AG04449 (cell line): ENCODE results near the gene ALK.
"Not testable (repeated sequence)": the region's sequence is repeated elsewhere in the genome, so short reads cannot be mapped to it uniquely, and the experiment has no call there.

Experiments
- CTCF ChIA-PET: fragments of 350-600 bp; formaldehyde crosslinking; extraction: SDS; loops from one replicate; lab custom pipeline; 2021; ENCODE audit warnings: antibody characterized with exemption; lab: Yijun Ruan, JAX
- POLR2A ChIA-PET: fragments of 400-600, 350-600 bp; formaldehyde crosslinking; extraction: SDS; loops from one replicate; lab custom pipeline; 2020; ENCODE audit warnings: antibody characterized with exemption, inconsistent platforms; lab: Yijun Ruan, JAX
- DNase-seq: peaks from one replicate; pipeline ENCODE4 v3.0.0-alpha.2; 2010; ENCODE audit warnings: low read depth, low spot score
- H3K4me3 ChIP-seq: 2 replicates; pipeline ENCODE4 v1.5.1; 2011; ENCODE audit warnings: low read depth, mild to moderate bottlenecking, control low read depth, low read length
- TF ChIP-seq, protein P1 (sequence below): IDR thresholded peaks from one replicate; pipeline ENCODE4 v1.5.1; 2011; ENCODE audit warnings: mild to moderate bottlenecking, moderate library complexity, low read length, control low read depth, inconsistent platforms; ENCODE audit not compliant: insufficient read depth; ENCODE audit errors: missing control alignments

ALK gene

GRCh38 chr2:29249666-29250253, 671.6 kb downstream of the ALK start:
- ChIA-PET POLR2A (no interaction called here), CTCF (interaction anchor here (1.1 kb wide), 1 partner anchor 8 kb away, joined by 3 read pairs; no protein-coding TSS in a partner anchor)
- no peak overlapping the region for H3K4me3 ChIP-seq
- no peak for DNase-seq
- TF ChIP-seq, protein P1, sequence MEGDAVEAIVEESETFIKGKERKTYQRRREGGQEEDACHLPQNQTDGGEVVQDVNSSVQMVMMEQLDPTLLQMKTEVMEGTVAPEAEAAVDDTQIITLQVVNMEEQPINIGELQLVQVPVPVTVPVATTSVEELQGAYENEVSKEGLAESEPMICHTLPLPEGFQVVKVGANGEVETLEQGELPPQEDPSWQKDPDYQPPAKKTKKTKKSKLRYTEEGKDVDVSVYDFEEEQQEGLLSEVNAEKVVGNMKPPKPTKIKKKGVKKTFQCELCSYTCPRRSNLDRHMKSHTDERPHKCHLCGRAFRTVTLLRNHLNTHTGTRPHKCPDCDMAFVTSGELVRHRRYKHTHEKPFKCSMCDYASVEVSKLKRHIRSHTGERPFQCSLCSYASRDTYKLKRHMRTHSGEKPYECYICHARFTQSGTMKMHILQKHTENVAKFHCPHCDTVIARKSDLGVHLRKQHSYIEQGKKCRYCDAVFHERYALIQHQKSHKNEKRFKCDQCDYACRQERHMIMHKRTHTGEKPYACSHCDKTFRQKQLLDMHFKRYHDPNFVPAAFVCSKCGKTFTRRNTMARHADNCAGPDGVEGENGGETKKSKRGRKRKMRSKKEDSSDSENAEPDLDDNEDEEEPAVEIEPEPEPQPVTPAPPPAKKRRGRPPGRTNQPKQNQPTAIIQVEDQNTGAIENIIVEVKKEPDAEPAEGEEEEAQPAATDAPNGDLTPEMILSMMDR: no peak

DNA sequence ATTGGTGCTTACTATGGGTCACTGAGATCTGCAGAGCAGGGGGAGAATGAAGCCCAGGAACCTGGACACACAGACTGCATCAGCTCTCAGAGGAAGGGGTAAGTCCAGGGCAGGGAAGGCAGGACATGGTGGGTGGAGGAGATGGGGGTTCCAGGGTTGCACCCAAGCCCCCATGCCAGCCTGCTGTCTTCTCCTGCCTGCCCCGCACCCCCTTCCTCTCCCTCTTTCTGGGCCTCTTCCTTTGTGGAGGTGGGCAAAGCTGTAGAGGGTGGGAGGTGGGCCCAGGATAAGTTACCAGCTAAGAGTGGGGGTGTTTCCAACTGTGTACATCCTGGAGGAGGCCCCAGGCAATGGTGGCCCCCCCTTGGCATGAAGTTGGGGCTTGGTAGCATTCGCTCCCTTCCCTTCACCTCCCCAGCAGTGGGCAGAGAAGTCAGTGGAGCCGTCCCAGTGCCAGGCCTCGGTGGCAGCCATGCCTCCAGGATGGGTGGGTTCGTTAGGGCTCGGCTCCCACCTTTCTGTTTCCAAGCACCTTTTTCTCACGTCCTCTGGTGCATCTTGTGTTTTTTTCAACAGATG, 674.0 kb downstream of the ALK start:
- DNase-seq: no peak
- no peak overlapping the region for H3K4me3 ChIP-seq
- POLR2A ChIA-PET: no interaction called here
- CTCF ChIA-PET: no interaction called here
- TF ChIP-seq, protein P1: no peak

DNA sequence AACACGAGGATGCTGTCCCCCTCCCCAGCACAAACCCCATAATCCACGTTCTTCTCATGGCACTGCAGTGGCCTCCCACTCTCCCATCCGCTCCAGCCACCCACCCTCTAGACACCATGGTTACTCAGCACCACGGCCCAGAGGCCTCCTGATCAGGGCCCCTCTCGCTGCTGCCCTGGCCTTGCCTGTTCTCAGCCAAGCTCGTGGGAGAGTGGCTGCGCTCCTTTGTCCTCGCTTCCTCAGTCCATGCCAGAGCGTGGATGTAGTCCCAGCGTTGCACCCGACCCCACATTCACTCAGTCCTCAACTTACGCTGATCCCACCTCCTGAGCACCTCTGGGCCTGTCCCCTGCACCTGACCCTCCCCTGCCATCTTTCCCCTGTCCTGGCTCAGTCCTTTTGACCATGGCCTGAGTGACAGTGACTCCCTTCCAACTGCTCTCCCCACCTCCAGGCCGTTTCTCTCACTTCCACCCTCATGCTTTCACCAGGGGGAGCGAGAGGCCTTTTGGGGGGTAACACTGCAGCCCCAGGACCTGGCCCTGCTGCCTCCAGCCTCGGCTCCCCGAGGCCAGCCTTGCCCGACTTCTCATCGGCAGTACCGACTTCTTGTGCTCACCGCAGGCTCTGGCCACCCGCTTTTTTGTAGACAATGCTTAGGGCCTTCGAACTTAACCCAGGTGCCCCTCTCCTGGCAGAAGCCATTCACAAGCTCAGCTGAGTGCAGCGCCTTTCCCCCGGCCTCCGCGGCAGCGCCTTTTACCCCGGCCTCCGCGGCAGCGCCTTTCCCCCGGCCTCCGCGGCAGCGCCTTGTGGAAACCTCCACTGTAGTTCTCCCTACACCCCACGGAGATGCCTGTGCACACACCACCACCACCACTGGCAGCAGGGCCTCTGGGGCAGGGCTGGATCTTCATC, 674.7 kb downstream of the ALK start:
- no peak overlapping the region for H3K4me3 ChIP-seq
- CTCF ChIA-PET: no interaction called here
- POLR2A ChIA-PET: no interaction called here
- TF ChIP-seq, protein P1: no peak
- DNase-seq: no peak

DNA sequence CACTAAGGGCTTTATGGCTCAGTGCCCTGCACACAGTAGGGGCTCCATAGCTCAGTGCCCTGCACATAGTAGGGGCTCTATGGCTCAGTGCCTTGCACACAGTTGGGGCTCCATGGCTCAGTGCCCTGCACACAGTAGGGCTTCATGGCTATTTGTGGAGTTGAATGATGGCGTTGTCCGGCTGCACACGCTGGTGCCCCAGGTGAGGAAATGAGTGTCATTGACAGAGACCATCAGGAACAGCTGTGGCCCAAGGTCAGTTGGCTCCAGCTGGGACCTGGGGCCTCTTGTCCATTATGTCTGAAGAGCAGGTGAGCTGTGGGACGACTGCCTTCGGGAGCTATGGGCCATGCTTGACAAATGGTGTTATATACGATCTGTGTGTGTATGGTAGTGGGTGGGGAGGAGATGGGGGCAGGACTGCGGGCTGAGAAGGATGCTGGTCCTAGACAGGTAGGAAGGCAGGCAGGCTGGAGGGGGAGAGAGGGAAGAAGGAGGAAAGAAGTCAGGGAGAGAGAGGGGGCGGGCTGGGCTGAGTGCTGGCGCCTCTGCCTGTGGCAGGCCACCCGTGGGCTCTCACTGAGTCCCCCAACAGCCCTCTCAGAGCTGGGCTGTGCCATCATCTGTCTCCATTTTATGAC, 675.5 kb downstream of the ALK start:
- TF ChIP-seq, protein P1: no peak
- no peak overlapping the region for H3K4me3 ChIP-seq
- POLR2A ChIA-PET: no interaction called here
- CTCF ChIA-PET: no interaction called here
- DNase-seq: no peak

DNA sequence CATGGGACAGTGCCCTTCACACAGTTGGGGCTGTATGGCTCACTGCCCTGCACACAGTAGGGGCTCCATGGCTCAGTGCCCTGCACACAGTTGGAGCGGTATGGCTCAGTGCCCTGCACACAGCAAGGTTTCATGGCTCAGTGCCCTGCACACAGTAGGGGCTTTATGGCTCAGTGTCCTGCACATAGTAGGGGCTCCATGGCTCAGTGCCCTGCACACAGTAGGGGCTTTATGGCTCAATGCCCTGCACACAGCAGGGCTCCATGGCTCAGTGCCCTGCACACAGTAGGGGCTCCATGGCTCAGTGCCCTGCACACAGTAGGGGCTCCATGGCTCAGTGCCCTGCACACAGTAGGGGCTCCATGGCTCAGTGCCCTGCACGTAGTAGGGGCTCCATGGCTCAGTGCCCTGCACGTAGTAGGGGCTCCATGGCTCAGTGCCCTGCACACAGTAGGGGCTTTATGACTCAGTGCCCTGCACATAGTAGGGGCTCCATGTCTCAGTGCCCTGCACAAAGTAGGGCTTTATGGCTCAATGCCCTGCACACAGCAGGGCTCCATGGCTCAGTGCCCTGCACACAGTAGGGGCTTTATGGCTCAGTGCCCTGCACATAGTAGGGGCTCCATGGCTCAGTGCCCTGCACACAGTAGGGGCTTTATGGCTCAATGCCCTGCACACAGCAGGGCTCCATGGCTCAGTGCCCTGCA, 676.2 kb downstream of the ALK start:
- CTCF ChIA-PET, DNase-seq, H3K4me3 ChIP-seq, POLR2A ChIA-PET: not testable (repeated sequence)

- ChIA-PET POLR2A (no interaction called here), CTCF (no interaction called here)
- no peak overlapping the region for H3K4me3 ChIP-seq
- no peak for DNase-seq
- TF ChIP-seq, protein P1: no peak
Observed at GRCh38 chr2:29242621-29243375, 678.6 kb downstream of the ALK start.
